Activated CD8-positive, alpha-beta T cell treated with anti-CD3 and anti-CD28 coated beads for 36 hours (primary cell): ENCODE data around the gene PRKCE. TPM values are rescaled to one million over a fixed set of nuclear protein-coding genes. Genes with fewer than 3 reads are reported as not detected.

Source experiments
- ATAC-seq: fragments of 200-7000 bp; cut with Tn5 transposase; one replicate; pipeline ENCODE4 v1.10.0; 2021; ENCODE audit warnings: mild to moderate bottlenecking, moderate library complexity
- CTCF ChIA-PET: fragments of 350-600 bp; sonication (Branson Sonifier 250); formaldehyde crosslinking; loops from one replicate; lab custom pipeline; 2021; ENCODE audit warnings: antibody characterized with exemption; lab: Charles Lee
- POLR2A ChIA-PET: fragments of 350-600 bp; sonication (Branson Sonifier 250); formaldehyde crosslinking; loops from one replicate; lab custom pipeline; 2021; ENCODE audit warnings: antibody characterized with exemption; lab: Charles Lee
- DNase-seq: peaks from one replicate; pipeline ENCODE4 v3.0.0-alpha.2; 2020
- H3K27ac Mint-ChIP-seq: one replicate; pipeline ENCODE4 v1.8.0; 2021; ENCODE audit warnings: mild to moderate bottlenecking, mixed read lengths
- H3K27me3 Mint-ChIP-seq: one replicate; pipeline ENCODE4 v1.8.0; 2021; ENCODE audit warnings: mixed read lengths
- H3K36me3 Mint-ChIP-seq: one replicate; pipeline ENCODE4 v1.8.0; 2021; ENCODE audit warnings: low read depth, mixed read lengths
- H3K4me1 Mint-ChIP-seq: one replicate; pipeline ENCODE4 v1.8.0; 2021; ENCODE audit warnings: low read depth, mixed read lengths
- H3K4me3 Mint-ChIP-seq: one replicate; pipeline ENCODE4 v1.8.0; 2021; ENCODE audit warnings: mild to moderate bottlenecking, moderate library complexity, mixed read lengths
- H3K9me3 Mint-ChIP-seq: one replicate; pipeline ENCODE4 v1.8.0; 2021; ENCODE audit warnings: mixed read lengths
- intact Hi-C: fragments of 100-400 bp; cut with micrococcal nuclease; formaldehyde crosslinking; loops from one replicate; pipeline ENCODE4 v1.10.0; 2022
- total RNA-seq, 2 experiments: library from RNA; stranded (reverse); gene quantifications; one replicate each; pipeline ENCODE4 v1.2.3, GENCODE V29; 2021
- TF ChIP-seq, protein P1 (sequence below): fragments of 200-600 bp; IDR thresholded peaks from one replicate; pipeline ENCODE4 v1.8.0; 2022; ENCODE audit warnings: antibody characterized with exemption, mild to moderate bottlenecking

The PRKCE gene
- total RNA-seq, 2 experiments from 2014 or later = 11.5 to 11.9 TPM

- ATAC-seq = no peak
- no peak overlapping the region for H3K27ac Mint-ChIP-seq
- peaks cover 5% of the 10 kb centered on the region for H3K4me1 Mint-ChIP-seq
- no peak for DNase-seq
- POLR2A ChIA-PET = no interaction called here
- TF ChIP-seq, protein P1, sequence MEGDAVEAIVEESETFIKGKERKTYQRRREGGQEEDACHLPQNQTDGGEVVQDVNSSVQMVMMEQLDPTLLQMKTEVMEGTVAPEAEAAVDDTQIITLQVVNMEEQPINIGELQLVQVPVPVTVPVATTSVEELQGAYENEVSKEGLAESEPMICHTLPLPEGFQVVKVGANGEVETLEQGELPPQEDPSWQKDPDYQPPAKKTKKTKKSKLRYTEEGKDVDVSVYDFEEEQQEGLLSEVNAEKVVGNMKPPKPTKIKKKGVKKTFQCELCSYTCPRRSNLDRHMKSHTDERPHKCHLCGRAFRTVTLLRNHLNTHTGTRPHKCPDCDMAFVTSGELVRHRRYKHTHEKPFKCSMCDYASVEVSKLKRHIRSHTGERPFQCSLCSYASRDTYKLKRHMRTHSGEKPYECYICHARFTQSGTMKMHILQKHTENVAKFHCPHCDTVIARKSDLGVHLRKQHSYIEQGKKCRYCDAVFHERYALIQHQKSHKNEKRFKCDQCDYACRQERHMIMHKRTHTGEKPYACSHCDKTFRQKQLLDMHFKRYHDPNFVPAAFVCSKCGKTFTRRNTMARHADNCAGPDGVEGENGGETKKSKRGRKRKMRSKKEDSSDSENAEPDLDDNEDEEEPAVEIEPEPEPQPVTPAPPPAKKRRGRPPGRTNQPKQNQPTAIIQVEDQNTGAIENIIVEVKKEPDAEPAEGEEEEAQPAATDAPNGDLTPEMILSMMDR = no peak
- H3K36me3 Mint-ChIP-seq = peaks cover 6% of the 10 kb centered on the region
- H3K27me3 Mint-ChIP-seq = no peaks in the 10 kb centered on the region
- H3K9me3 Mint-ChIP-seq = peaks cover 15% of the 10 kb centered on the region
- CTCF ChIA-PET = interaction anchor here (1.5 kb wide), 1 partner anchor 48 kb away, joined by 3 read pairs; no protein-coding TSS in a partner anchor
- no peak overlapping the region for H3K4me3 Mint-ChIP-seq
- intact Hi-C loops = no loop called here
Measured at GRCh38 chr2:45826460-45826859, 175.0 kb downstream of the PRKCE start.

DNA sequence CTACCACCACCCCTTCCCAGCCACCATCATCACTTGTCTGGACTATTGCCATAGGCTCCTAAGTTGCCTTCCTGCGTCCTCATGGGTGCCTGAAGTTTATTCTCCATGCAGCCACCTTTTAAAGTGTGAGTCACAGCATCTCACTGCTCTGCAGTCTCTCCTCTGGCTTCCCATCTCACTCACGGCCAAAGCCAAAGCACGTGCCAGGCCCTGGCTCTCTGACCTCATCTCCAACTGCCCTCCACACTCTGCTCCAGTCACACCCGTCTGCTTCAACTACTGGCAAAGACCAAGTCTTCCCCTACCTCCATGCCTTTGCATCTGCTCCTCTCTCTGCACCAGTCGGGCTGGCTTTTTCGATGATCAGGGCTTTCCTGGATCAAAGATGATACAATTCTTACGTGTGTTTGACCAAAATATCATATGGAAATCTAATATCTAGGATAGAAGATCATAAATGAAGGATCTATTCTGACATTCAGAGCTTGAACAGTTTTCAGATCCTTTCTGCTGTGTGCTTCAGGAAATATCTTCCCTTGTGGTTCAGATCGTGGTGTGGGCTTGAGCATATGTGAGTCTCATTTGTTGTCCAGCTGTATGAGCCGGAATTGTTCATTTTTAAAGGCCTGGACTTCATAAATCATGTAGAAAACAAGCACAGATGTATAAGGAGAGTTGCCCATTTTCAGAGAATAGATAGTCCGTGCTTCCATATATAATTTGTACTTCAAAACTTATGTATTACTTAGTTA is 175.6 kb downstream of the PRKCE start:
- TF ChIP-seq, protein P1 = no peak
- peaks cover 5% of the 10 kb centered on the region for H3K4me1 Mint-ChIP-seq
- ChIA-PET CTCF (no interaction called here), POLR2A (no interaction called here)
- no peak for DNase-seq
- H3K36me3 Mint-ChIP-seq = peaks cover 6% of the 10 kb centered on the region
- peaks cover 15% of the 10 kb centered on the region for H3K9me3 Mint-ChIP-seq
- intact Hi-C loops = no loop called here
- no peak overlapping the region for H3K27ac Mint-ChIP-seq
- no peak overlapping the region for H3K4me3 Mint-ChIP-seq
- H3K27me3 Mint-ChIP-seq = no peaks in the 10 kb centered on the region
- ATAC-seq = no peak

DNA sequence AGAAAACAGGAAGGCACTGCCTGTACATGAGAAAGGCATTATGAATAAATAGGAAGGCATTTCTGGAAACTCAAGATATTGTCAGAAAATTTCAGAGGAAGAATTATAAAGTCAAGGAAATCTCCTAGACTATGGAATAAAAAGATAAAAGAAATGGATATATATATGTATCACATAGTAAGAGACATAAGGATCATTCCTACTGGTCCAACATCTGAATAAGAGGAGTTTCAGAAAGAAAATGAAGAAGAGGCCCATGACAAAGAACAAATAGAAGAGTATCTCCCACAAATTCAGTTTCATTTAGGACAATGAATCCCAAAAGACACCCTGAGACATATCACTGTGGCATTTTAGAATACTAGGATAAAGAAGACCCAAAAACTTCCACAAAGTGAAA is 178.8 kb downstream of the PRKCE start:
- peaks cover 15% of the 10 kb centered on the region for H3K9me3 Mint-ChIP-seq
- intact Hi-C loops = no loop called here
- no peak for ATAC-seq
- H3K4me1 Mint-ChIP-seq = no peaks in the 10 kb centered on the region
- TF ChIP-seq, protein P1 = no peak
- ChIA-PET CTCF (no interaction called here), POLR2A (no interaction called here)
- DNase-seq = no peak
- peaks cover 6% of the 10 kb centered on the region for H3K36me3 Mint-ChIP-seq
- no peaks in the 10 kb centered on the region for H3K27me3 Mint-ChIP-seq
- H3K27ac Mint-ChIP-seq = no peak overlapping the region
- no peak overlapping the region for H3K4me3 Mint-ChIP-seq

GRCh38 chr2:45833301-45833967 is 182.0 kb downstream of the PRKCE start:
- H3K27ac Mint-ChIP-seq = no peak overlapping the region

More at GRCh38 chr2:45833301-45833967, 182.0 kb downstream of the PRKCE start:
- no peak for ATAC-seq
- intact Hi-C loops = no loop called here
- Mint-ChIP-seq H3K4me1 (peaks cover 5% of the 10 kb centered on the region), H3K27me3 (no peaks in the 10 kb centered on the region), H3K9me3 (peaks cover 15% of the 10 kb centered on the region), H3K4me3 (no peak overlapping the region), H3K36me3 (peaks cover 6% of the 10 kb centered on the region)
- TF ChIP-seq, protein P1 = no peak
- ChIA-PET POLR2A (interaction anchor here (0.6 to 1.3 kb wide), 2 partner anchors 21 to 316 kb away, joined by 4 read pairs; no protein-coding TSS in a partner anchor), CTCF (interaction anchor here (1.1 to 1.7 kb wide), 2 partner anchors 53 to 54 kb away, joined by 3 to 6 read pairs; no protein-coding TSS in a partner anchor)
- no peak for DNase-seq
